IMR-90 (cell line): Measurements from ENCODE around the gene PLXNA3.
A peak's percentile ranks its signal among the peaks of the same experiment; 100 is the strongest.

ENCODE experiments used
- CEBPB ChIP-seq: IDR thresholded peaks from 2 replicates; pipeline ENCODE4 v1.6.1; 2012; ENCODE audit warnings: low read depth, low read length, improper control_type of control experiment
- CTCF ChIP-seq: conservative IDR thresholded peaks from 2 replicates; pipeline ENCODE4 v1.5.1; 2012; ENCODE audit warnings: mild to moderate bottlenecking, low read depth, low read length, improper control_type of control experiment
- ELK1 ChIP-seq: fragments of 150-350 bp; IDR thresholded peaks from 2 replicates; pipeline ENCODE4 v1.6.1; 2016; ENCODE audit warnings: low read depth, mild to moderate bottlenecking, low read length, moderate library complexity, borderline replicate concordance
- FOS ChIP-seq: fragments of 150-350 bp; IDR thresholded peaks from 2 replicates; pipeline ENCODE4 v1.6.1; 2016; ENCODE audit warnings: low read depth, low read length
- POLR2A ChIP-seq: IDR thresholded peaks from 2 replicates; pipeline ENCODE4 v1.6.1; 2012; ENCODE audit warnings: mild to moderate bottlenecking, low read depth, low read length
- RAD21 ChIP-seq: IDR thresholded peaks from 2 replicates; pipeline ENCODE4 v1.6.1; 2012; ENCODE audit warnings: low read length, improper control_type of control experiment
- SMC3 ChIP-seq: fragments of 150-350 bp; IDR thresholded peaks from 2 replicates; pipeline ENCODE4 v1.6.1; 2016; ENCODE audit warnings: low read depth, mild to moderate bottlenecking, antibody characterized with exemption, low read length, moderate library complexity
- USF2 ChIP-seq: fragments of 150-350 bp; IDR thresholded peaks from 2 replicates; pipeline ENCODE4 v1.6.1; 2017; ENCODE audit warnings: mild to moderate bottlenecking, antibody characterized with exemption, low read length, low read depth

- no peak for TF ChIP-seq FOS
- no peak for TF ChIP-seq SMC3
- 0 out of 2 replicates have a peak, but pooled peaks have one; percentile 10 for TF ChIP-seq CTCF
- peak; percentile 95 for TF ChIP-seq POLR2A
- 0 out of 2 replicates have a peak, but pooled peaks have one; percentile 13 for TF ChIP-seq RAD21
- no peak for TF ChIP-seq USF2
- no peak for TF ChIP-seq ELK1
- TF ChIP-seq CEBPB: no peak
These were observed 32.5 kb downstream of the PLXNA3 start, which contains the start of gene SLC10A3 for GRCh38 chrX:154490414-154491083.
